OCI-LY7 (cell line): Measurements from ENCODE around the gene GATAD1. TPM values are rescaled to one million over a fixed set of nuclear protein-coding genes. Genes with fewer than 3 reads are reported as not detected.
A peak's percentile ranks its signal among the peaks of the same experiment; 100 is the strongest.

Experiments
- BruUV-seq: library from RNA; stranded (reverse); fragments of 400-500 nt; replicated peaks from 2 replicates; lab custom pipeline; 2021; lab: Mats Ljungman, UMichigan
- CTCF ChIA-PET: fragments of 300-600 bp; sonication (Branson Sonifier 250); formaldehyde crosslinking; loops from one replicate; lab custom pipeline; 2022; ENCODE audit warnings: antibody characterized with exemption; ENCODE audit not compliant: unreplicated experiment; lab: Charles Lee
- POLR2A ChIA-PET: fragments of 300-600 bp; sonication (Branson Sonifier 250); formaldehyde crosslinking; loops from one replicate; lab custom pipeline; 2022; ENCODE audit warnings: antibody characterized with exemption; lab: Charles Lee
- DNase-seq: peaks from one replicate; pipeline ENCODE4 v3.0.0-alpha.2; 2015; ENCODE audit warnings: low spot score
- H2AFZ ChIP-seq: fragments of 200-600 bp; sonication (generic), shearing (Covaris generic); 2 replicates; pipeline ENCODE4 v1.6.1; 2014; ENCODE audit warnings: mild to moderate bottlenecking, antibody characterized with exemption, low read length, moderate library complexity
- H3K27ac ChIP-seq: fragments of 200-600 bp; sonication (generic); 2 replicates; pipeline ENCODE4 v1.5.1; 2014; ENCODE audit warnings: mixed run types, low read depth, mild to moderate bottlenecking, moderate library complexity, low read length, inconsistent platforms; ENCODE audit not compliant: poor library complexity, severe bottlenecking
- H3K36me3 ChIP-seq: fragments of 200-600 bp; sonication (generic); 2 replicates; pipeline ENCODE4 v1.6.1; 2014; ENCODE audit warnings: mild to moderate bottlenecking, antibody characterized with exemption, low read length, moderate library complexity, mixed read lengths; ENCODE audit not compliant: insufficient read depth
- H3K4me1 ChIP-seq: fragments of 200-600 bp; sonication (generic); 2 replicates; pipeline ENCODE4 v1.5.1; 2014; ENCODE audit warnings: mild to moderate bottlenecking, low read length; ENCODE audit not compliant: insufficient read depth, poor library complexity, severe bottlenecking
- H3K4me2 ChIP-seq: fragments of 200-600 bp; sonication (generic); 2 replicates; pipeline ENCODE4 v1.6.1; 2014; ENCODE audit warnings: mild to moderate bottlenecking, low read length
- H3K4me3 ChIP-seq: fragments of 200-600 bp; sonication (generic); 2 replicates; pipeline ENCODE4 v1.5.1; 2014; ENCODE audit warnings: mild to moderate bottlenecking, low read depth, low read length; ENCODE audit not compliant: poor library complexity, severe bottlenecking
- H3K79me2 ChIP-seq: fragments of 200-600 bp; sonication (generic); 2 replicates; pipeline ENCODE4 v1.6.1; 2016; ENCODE audit warnings: low read depth, mild to moderate bottlenecking, low read length, moderate library complexity, mixed read lengths; ENCODE audit not compliant: insufficient read depth
- H3K9me2 ChIP-seq: fragments of 200-600 bp; sonication (generic); 2 replicates; pipeline ENCODE4 v1.6.1; 2016; ENCODE audit warnings: mild to moderate bottlenecking, low read length, mixed read lengths; ENCODE audit not compliant: insufficient read depth
- H3K9me3 ChIP-seq: fragments of 200-600 bp; sonication (generic); 2 replicates; pipeline ENCODE4 v1.6.1; 2014; ENCODE audit warnings: mild to moderate bottlenecking, mixed run types, low read length, mixed read lengths
- H4K20me1 ChIP-seq: fragments of 200-600 bp; sonication (generic); 2 replicates; pipeline ENCODE4 v1.6.1; 2014; ENCODE audit warnings: mild to moderate bottlenecking, antibody characterized with exemption, low read length, moderate library complexity, mixed read lengths; ENCODE audit not compliant: insufficient read depth
- EZH2phosphoT487 ChIP-seq: fragments of 200-600 bp; sonication (generic); IDR thresholded peaks from 2 replicates; pipeline ENCODE4 v1.6.1; 2018; ENCODE audit warnings: low read depth, borderline replicate concordance, mild to moderate bottlenecking, mixed run types, antibody characterized with exemption, low read length, moderate library complexity, mixed read lengths
- intact Hi-C: fragments of 100-400 bp; cut with micrococcal nuclease; formaldehyde crosslinking; loops from one replicate; pipeline ENCODE4 v1.10.0; 2022; ENCODE audit not compliant: unreplicated experiment
- total RNA-seq, 2 experiments: library from RNA; depleted of rRNA in 1 of 2; stranded (reverse); fragments of >200 nt in 1 of 2; shearing (Covaris generic) in 1 of 2; gene quantifications; 2 replicates each; pipeline ENCODE4 v1.2.3, GENCODE V29; 2014 to 2022
- TF ChIP-seq, protein P1 (sequence below): fragments of 200-600 bp; sonication (generic); conservative IDR thresholded peaks from 2 replicates; pipeline ENCODE4 v1.5.1; 2014; ENCODE audit warnings: mild to moderate bottlenecking, antibody characterized with exemption, low read length, moderate library complexity, mixed read lengths

GATAD1 gene
- total RNA-seq, 2 experiments from 2014 or later, result 19.6 to 37.9 TPM

DNA sequence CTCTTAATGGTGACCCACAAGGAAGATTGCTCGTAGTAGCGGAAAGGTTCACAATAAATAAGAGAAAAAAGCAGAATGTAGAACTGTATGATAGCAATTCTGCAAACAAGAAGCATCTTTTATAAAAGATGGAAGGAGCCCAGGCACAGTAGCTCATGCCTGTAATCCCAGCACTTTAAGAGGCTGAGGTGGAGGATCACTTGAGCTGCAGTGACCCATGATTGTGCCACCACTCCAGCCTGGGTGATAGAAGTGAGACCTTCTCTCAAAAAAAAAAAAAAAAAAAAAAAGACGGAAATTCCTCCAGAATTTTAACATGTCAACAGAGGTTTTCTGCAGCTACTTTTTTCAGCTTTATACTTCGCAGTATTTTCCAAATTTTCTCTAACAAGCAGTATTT, 13.2 kb downstream of the GATAD1 start:
- CTCF ChIA-PET, result no interaction called here
- no peaks in the 10 kb centered on the region for H3K9me3 ChIP-seq
- BruUV-seq, result no TSS peak

DNA sequence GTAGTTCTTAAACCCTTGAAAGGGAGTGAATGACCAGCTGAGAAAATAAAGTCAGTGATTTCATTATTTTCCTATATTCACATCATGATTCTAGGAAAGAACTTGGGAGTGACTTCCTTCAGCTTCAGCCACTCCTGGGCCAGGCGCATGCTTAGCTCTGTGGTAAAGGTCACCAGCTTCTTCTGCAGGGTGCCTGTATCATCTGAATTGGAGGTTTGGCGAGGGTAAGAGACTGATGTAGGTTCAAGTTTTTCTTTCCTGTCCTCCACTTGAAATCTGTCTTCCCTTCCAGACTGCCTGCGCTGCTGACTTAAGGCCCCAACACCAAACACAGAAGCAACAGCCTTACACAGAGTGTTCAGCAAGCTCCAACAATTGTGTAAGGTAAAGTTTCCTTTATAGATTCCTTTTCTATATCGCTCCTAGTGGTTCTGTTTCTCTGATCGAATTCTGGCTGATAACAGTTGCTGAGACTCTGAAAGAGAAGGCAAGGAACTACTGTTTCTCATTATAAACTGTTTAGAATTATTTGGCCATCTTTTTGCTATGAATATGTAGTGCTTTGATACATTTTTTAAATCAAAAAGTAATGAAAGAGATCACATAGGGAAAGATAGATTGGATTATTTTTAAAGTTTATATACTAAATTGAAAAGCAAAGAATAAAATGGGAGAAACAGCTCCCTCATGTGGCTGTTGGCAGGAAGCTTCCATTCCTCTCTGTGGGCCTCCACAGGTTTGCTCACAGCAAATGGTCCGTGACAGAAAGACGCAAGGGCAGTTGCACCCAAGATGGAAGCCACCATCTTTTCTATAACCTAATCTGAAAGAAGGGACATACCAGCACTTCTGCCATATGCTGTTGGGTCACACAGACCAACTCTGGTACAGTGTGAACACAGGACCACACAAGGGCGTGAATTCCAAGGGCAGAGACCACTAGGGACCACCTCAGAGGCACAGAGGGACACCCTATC, 14.0 kb downstream of the GATAD1 start:
- POLR2A ChIA-PET, result interaction anchor here (0.6 to 1.3 kb wide), 4 partner anchors 11 to 1080 kb away, joined by 3 to 5 read pairs (median 4); no protein-coding TSS in a partner anchor
- Histone ChIP-seq H2AFZ (peak overlapping the region; percentile 76), H3K4me2 (peak overlapping the region; percentile 13; the same call in 1 of the 2 replicates), H3K4me1 (no peaks in the 10 kb centered on the region), H3K9me3 (no peaks in the 10 kb centered on the region), H3K36me3 (peaks cover 5% of the 10 kb centered on the region), H3K27ac (no peak overlapping the region), H4K20me1 (no peaks in the 10 kb centered on the region), H3K9me2 (no peaks in the 10 kb centered on the region), H3K4me3 (no peak overlapping the region), H3K79me2 (no peaks in the 10 kb centered on the region)
- peak; percentile 67 for DNase-seq
- intact Hi-C loops, result loop anchor here (1.0 to 10.0 kb wide), 2 partner anchors 37 to 593 kb away; no protein-coding TSS in a partner anchor
- no TSS peak for BruUV-seq
- TF ChIP-seq, protein P1, sequence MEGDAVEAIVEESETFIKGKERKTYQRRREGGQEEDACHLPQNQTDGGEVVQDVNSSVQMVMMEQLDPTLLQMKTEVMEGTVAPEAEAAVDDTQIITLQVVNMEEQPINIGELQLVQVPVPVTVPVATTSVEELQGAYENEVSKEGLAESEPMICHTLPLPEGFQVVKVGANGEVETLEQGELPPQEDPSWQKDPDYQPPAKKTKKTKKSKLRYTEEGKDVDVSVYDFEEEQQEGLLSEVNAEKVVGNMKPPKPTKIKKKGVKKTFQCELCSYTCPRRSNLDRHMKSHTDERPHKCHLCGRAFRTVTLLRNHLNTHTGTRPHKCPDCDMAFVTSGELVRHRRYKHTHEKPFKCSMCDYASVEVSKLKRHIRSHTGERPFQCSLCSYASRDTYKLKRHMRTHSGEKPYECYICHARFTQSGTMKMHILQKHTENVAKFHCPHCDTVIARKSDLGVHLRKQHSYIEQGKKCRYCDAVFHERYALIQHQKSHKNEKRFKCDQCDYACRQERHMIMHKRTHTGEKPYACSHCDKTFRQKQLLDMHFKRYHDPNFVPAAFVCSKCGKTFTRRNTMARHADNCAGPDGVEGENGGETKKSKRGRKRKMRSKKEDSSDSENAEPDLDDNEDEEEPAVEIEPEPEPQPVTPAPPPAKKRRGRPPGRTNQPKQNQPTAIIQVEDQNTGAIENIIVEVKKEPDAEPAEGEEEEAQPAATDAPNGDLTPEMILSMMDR, result peak; percentile 97
- no peak for TF ChIP-seq EZH2phosphoT487
- CTCF ChIA-PET, result no interaction called here

More for the DNA sequence above, 13.2 kb downstream of the GATAD1 start:
- POLR2A ChIA-PET, result interaction anchor here (0.6 to 1.3 kb wide), 3 partner anchors 10 to 1079 kb away, joined by 3 to 5 read pairs (median 4); no protein-coding TSS in a partner anchor
- H3K4me3 ChIP-seq, result no peak overlapping the region
- H3K4me1 ChIP-seq, result no peaks in the 10 kb centered on the region
- H3K79me2 ChIP-seq, result no peaks in the 10 kb centered on the region
- no peak overlapping the region for H3K27ac ChIP-seq
- H2AFZ ChIP-seq, result no peak overlapping the region
- no peak for DNase-seq
- peaks cover 13% of the 10 kb centered on the region for H3K36me3 ChIP-seq
- intact Hi-C loops, result loop anchor here (10.0 kb wide), 1 partner anchor 594 kb away; no protein-coding TSS in a partner anchor
- H3K9me2 ChIP-seq, result no peaks in the 10 kb centered on the region
- H3K4me2 ChIP-seq, result no peak overlapping the region
- no peaks in the 10 kb centered on the region for H4K20me1 ChIP-seq
- no peak for TF ChIP-seq EZH2phosphoT487
- TF ChIP-seq, protein P1, result no peak
